Upper lobe of left lung (tissue), 6 donors: ENCODE measurements around the gene SCARB1. TPM values are rescaled to one million over a fixed set of nuclear protein-coding genes. Genes with fewer than 3 reads are reported as not detected.
A peak's percentile ranks its signal among the peaks of the same experiment; 100 is the strongest.

ENCODE experiments used
- ATAC-seq, 2 donors: fragments of 200-7000 bp; cut with Tn5 transposase; one replicate each; pipeline ENCODE4 v1.9.1; 2022; ENCODE audit warnings: mild to moderate bottlenecking in 2 of 2, moderate library complexity in 2 of 2; ENCODE audit not compliant: low FRiP score in 2 of 2
- DNase-seq, 2 donors: peaks; one replicate each; pipeline ENCODE4 v3.0.0-alpha.2; 2019 to 2020
- H3K27ac ChIP-seq, 4 donors: fragments of 200-600 bp; sonication (generic); one replicate each; pipeline ENCODE4 v1.5.1; 2016 to 2019
- H3K27me3 ChIP-seq, 4 donors: fragments of 200-600 bp; sonication (generic); one replicate each; pipeline ENCODE4 v1.5.1; 2017 to 2019
- H3K36me3 ChIP-seq, 4 donors: fragments of 200-600 bp; sonication (generic); one replicate each; pipeline ENCODE4 v1.5.1; 2016 to 2019
- H3K4me1 ChIP-seq, 4 donors: fragments of 200-600 bp; sonication (generic); one replicate each; pipeline ENCODE4 v1.5.1; 2018 to 2019
- H3K4me3 ChIP-seq, 4 donors: fragments of 200-600 bp; sonication (generic); one replicate each; pipeline ENCODE4 v1.5.1; 2017 to 2019; ENCODE audit warnings: mild to moderate bottlenecking in 2 of 4, moderate library complexity in 1 of 4
- H3K9me3 ChIP-seq, 4 donors: fragments of 200-600 bp; sonication (generic); one replicate each; pipeline ENCODE4 v1.5.1; 2018 to 2019
- CTCF ChIP-seq, 6 experiments: fragments of 450-650 bp in 4 of 6; fragments of 200-600 bp in 2 of 6; sonication (generic) in 2 of 6; IDR thresholded peaks; one replicate each; pipeline ENCODE4 v1.5.1; 2016 to 2019; ENCODE audit warnings: antibody characterized with exemption in 6 of 6
- EP300 ChIP-seq, 4 donors: sonication (generic); formaldehyde crosslinking; IDR thresholded peaks; one replicate each; pipeline ENCODE4 v1.5.1; 2017; ENCODE audit warnings: antibody characterized with exemption in 4 of 4, control low read depth in 2 of 4
- POLR2A ChIP-seq, 4 donors: fragments of 450-650 bp; IDR thresholded peaks; one replicate each; pipeline ENCODE4 v1.5.1; 2016 to 2017; ENCODE audit warnings: antibody characterized with exemption in 4 of 4, mild to moderate bottlenecking in 2 of 4
- POLR2AphosphoS5 ChIP-seq, 2 donors: sonication (generic); formaldehyde crosslinking; IDR thresholded peaks; one replicate each; pipeline ENCODE4 v1.5.1; 2017; ENCODE audit warnings: antibody characterized with exemption in 2 of 2
- WGBS, 2 donors: methylation state at CpG; one replicate each; pipeline ENCODE4 v1.1.5; 2017 to 2018; 5-methylcytosine and 5-hydroxymethylcytosine counted together
- total RNA-seq, 6 donors: library from RNA; depleted of rRNA in 4 of 6; stranded (reverse); fragments of >200 nt in 4 of 6; gene quantifications; one replicate each; pipeline versions ENCODE4 v1.1.0 to v1.2.1, GENCODE V29; 2016 to 2021
- donor health status: DM: no; HTN: no; CAD: no; lungs with moderate emphysema.
- donor health status: DM: no; HTN: yes; CAD: no; lungs with severe emphysema.

Gene SCARB1
- total RNA-seq, 6 donors from 2014 or later = 10.0 to 51.3 (median 22.5) TPM

- no peaks in the 10 kb centered on the region for H3K36me3 ChIP-seq
- no peaks in the 10 kb centered on the region for H3K27me3 ChIP-seq
- H3K9me3 ChIP-seq = no peaks in the 10 kb centered on the region
- H3K4me3 ChIP-seq = no peak overlapping the region
- ATAC-seq = no peak
- no peak for TF ChIP-seq POLR2AphosphoS5 (IDR thresholded peaks at IDR 0.05)
- no peak for TF ChIP-seq POLR2A (IDR thresholded peaks at IDR 0.05)
- no peak for TF ChIP-seq CTCF (IDR thresholded peaks at IDR 0.05)
- TF ChIP-seq EP300 (IDR thresholded peaks at IDR 0.05) = no peak
- peak overlapping the region in 3 of 4 donors; percentile 4 to 70 (median 13) for H3K27ac ChIP-seq
- no peak for DNase-seq
- WGBS, 2 donors = 85 to 92% methylated on average over 7 of the region's 7 CpGs
- peaks cover 16 to 35% (median 33%) of the 10 kb centered on the region in 4 donors for H3K4me1 ChIP-seq
Observed at GRCh38 chr12:124741211-124741610, 122.5 kb downstream of the SCARB1 start.

GRCh38 chr12:124740691-124741137 lies 123.0 kb downstream of the SCARB1 start:
- no peak for ATAC-seq
- no peaks in the 10 kb centered on the region for H3K36me3 ChIP-seq

GRCh38 chr12:124739953-124740561 lies 123.6 kb downstream of the SCARB1 start:
- 87 to 89% methylated on average over 5 of the region's 5 CpGs for WGBS, 2 donors
- DNase-seq (no peak), ATAC-seq (no peak)
- TF ChIP-seq EP300 (IDR thresholded peaks at IDR 0.05) = no peak
- Histone ChIP-seq H3K9me3 (no peaks in the 10 kb centered on the region), H3K4me1 (peaks cover 11 to 28% (median 24%) of the 10 kb centered on the region in 4 donors), H3K27me3 (no peaks in the 10 kb centered on the region), H3K4me3 (no peak overlapping the region), H3K36me3 (no peaks in the 10 kb centered on the region), H3K27ac (peak overlapping the region; percentile 4 to 70 (median 38))

More at GRCh38 chr12:124740691-124741137, 123.0 kb downstream of the SCARB1 start:
- Histone ChIP-seq H3K27me3 (no peaks in the 10 kb centered on the region), H3K4me3 (no peak overlapping the region), H3K27ac (peak overlapping the region; percentile 4 to 70 (median 38)), H3K4me1 (peaks cover 13 to 33% (median 28%) of the 10 kb centered on the region in 4 donors), H3K9me3 (no peaks in the 10 kb centered on the region)
- peak in 1 of 2 donors; percentile 43 for DNase-seq
- WGBS, 2 donors = 26 to 43% methylated on average over 5 to 11 of the region's 11 CpGs
- TF ChIP-seq CTCF (IDR thresholded peaks at IDR 0.05) (no peak), EP300 (IDR thresholded peaks at IDR 0.05) (no peak), POLR2A (IDR thresholded peaks at IDR 0.05) (peak in 1 of 4 donors; percentile 32), POLR2AphosphoS5 (IDR thresholded peaks at IDR 0.05) (peak; percentile 42 to 67)

- no peaks in the 10 kb centered on the region for H3K27me3 ChIP-seq
- peaks cover 11 to 34% (median 26%) of the 10 kb centered on the region in 4 donors for H3K4me1 ChIP-seq
- H3K4me3 ChIP-seq = no peak overlapping the region
- no peaks in the 10 kb centered on the region for H3K9me3 ChIP-seq
- DNase-seq (no peak), ATAC-seq (no peak)
- no peak for TF ChIP-seq POLR2A (IDR thresholded peaks at IDR 0.05)
- TF ChIP-seq CTCF (IDR thresholded peaks at IDR 0.05) = no peak
- TF ChIP-seq EP300 (IDR thresholded peaks at IDR 0.05) = no peak
- no peak for TF ChIP-seq POLR2AphosphoS5 (IDR thresholded peaks at IDR 0.05)
- no peaks in the 10 kb centered on the region for H3K36me3 ChIP-seq
- H3K27ac ChIP-seq = no peak overlapping the region
- WGBS, 2 donors = 87 to 94% methylated on average over 33 to 34 of the region's 34 CpGs
Observed at GRCh38 chr12:124738636-124739467, 124.8 kb downstream of the SCARB1 start.
